ENCODE measurements around the gene HIP1R. TPM values are rescaled to one million over a fixed set of nuclear protein-coding genes. Genes with fewer than 3 reads are reported as not detected.
A peak's percentile ranks its signal among the peaks of the same experiment; 100 is the strongest.

The HIP1R gene
- total RNA-seq, 1 donor from 2014 or later, result 22.2 TPM

GRCh38 chr12:122811777-122812176, 23.5 kb upstream of the HIP1R start:
- H3K9ac ChIP-seq (ENCODE audit: low read length), result no peak overlapping the region
- no peaks in the 10 kb centered on the region for H3K9me3 ChIP-seq (ENCODE audit: insufficient read depth, low read depth, low read length)
- FAIRE-seq (no peak), DNase-seq (ENCODE audit: low read depth) (no peak)
- no peaks in the 10 kb centered on the region for H3K27me3 Mint-ChIP-seq (ENCODE audit: low read depth, unreplicated experiment)
- no peaks in the 10 kb centered on the region for H3K4me1 ChIP-seq (ENCODE audit: insufficient read depth, low read length)
- no peaks in the 10 kb centered on the region for H3K79me2 ChIP-seq (ENCODE audit: insufficient read depth, low read length)
- H3K4me3 Mint-ChIP-seq (ENCODE audit: unreplicated experiment), result no peak overlapping the region
- H3K4me2 ChIP-seq (ENCODE audit: low read length), result no peak overlapping the region
- H3K4me3 ChIP-seq (ENCODE audit: insufficient read depth, low read depth, low read length), result no peak overlapping the region
- peaks cover 4% of the 10 kb centered on the region for H3K4me1 Mint-ChIP-seq (ENCODE audit: low read depth, unreplicated experiment)
- H3K9me3 Mint-ChIP-seq (ENCODE audit: unreplicated experiment), result peaks cover 3% of the 10 kb centered on the region
- TF ChIP-seq EZH2 (IDR thresholded peaks at IDR 0.05; ENCODE audit: insufficient read depth, low read length) (no peak), CTCF (IDR thresholded peaks at IDR 0.05; ENCODE audit: insufficient read depth, low read depth, low read length) (no peak)
- no peaks in the 10 kb centered on the region for H4K20me1 ChIP-seq (ENCODE audit: insufficient read depth, low read length)
- no peak overlapping the region for H2AFZ ChIP-seq (ENCODE audit: low read depth, low read length)
- H3K27me3 ChIP-seq (ENCODE audit: insufficient read depth, low read length), result no peaks in the 10 kb centered on the region
- no peak overlapping the region for H3K27ac ChIP-seq (ENCODE audit: low read depth, low read length)
- H3K36me3 Mint-ChIP-seq (ENCODE audit: low read depth, unreplicated experiment), result peaks cover 8% of the 10 kb centered on the region
- no peak overlapping the region for H3K27ac Mint-ChIP-seq (ENCODE audit: unreplicated experiment)
- no peaks in the 10 kb centered on the region for H3K36me3 ChIP-seq (ENCODE audit: insufficient read depth, low read length)

GRCh38 chr12:122813310-122813713, 21.9 kb upstream of the HIP1R start:
- Histone ChIP-seq H3K36me3 (ENCODE audit: insufficient read depth, low read length) (no peaks in the 10 kb centered on the region), H4K20me1 (ENCODE audit: insufficient read depth, low read length) (no peaks in the 10 kb centered on the region), H3K27ac (ENCODE audit: low read depth, low read length) (no peak overlapping the region), H3K27me3 (ENCODE audit: insufficient read depth, low read length) (no peaks in the 10 kb centered on the region), H2AFZ (ENCODE audit: low read depth, low read length) (no peak overlapping the region), H3K79me2 (ENCODE audit: insufficient read depth, low read length) (no peaks in the 10 kb centered on the region), H3K4me1 (ENCODE audit: insufficient read depth, low read length) (no peaks in the 10 kb centered on the region), H3K9ac (ENCODE audit: low read length) (no peak overlapping the region), H3K4me2 (ENCODE audit: low read length) (no peak overlapping the region), H3K9me3 (ENCODE audit: insufficient read depth, low read depth, low read length) (no peaks in the 10 kb centered on the region), H3K4me3 (ENCODE audit: insufficient read depth, low read depth, low read length) (no peak overlapping the region)
- FAIRE-seq, result no peak
- H3K9me3 Mint-ChIP-seq (ENCODE audit: unreplicated experiment), result no peaks in the 10 kb centered on the region
- H3K27me3 Mint-ChIP-seq (ENCODE audit: low read depth, unreplicated experiment), result no peaks in the 10 kb centered on the region
- H3K27ac Mint-ChIP-seq (ENCODE audit: unreplicated experiment), result no peak overlapping the region
- no peak for DNase-seq (ENCODE audit: low read depth)
- no peak overlapping the region for H3K4me3 Mint-ChIP-seq (ENCODE audit: unreplicated experiment)
- peaks cover 4% of the 10 kb centered on the region for H3K4me1 Mint-ChIP-seq (ENCODE audit: low read depth, unreplicated experiment)
- TF ChIP-seq EZH2 (IDR thresholded peaks at IDR 0.05; ENCODE audit: insufficient read depth, low read length) (no peak), CTCF (IDR thresholded peaks at IDR 0.05; ENCODE audit: insufficient read depth, low read depth, low read length) (no peak)
- peaks cover 3% of the 10 kb centered on the region for H3K36me3 Mint-ChIP-seq (ENCODE audit: low read depth, unreplicated experiment)

GRCh38 chr12:122819209-122819785, 16.0 kb upstream of the HIP1R start:
- Histone ChIP-seq H3K4me3 (ENCODE audit: insufficient read depth, low read depth, low read length) (no peak overlapping the region), H3K4me2 (ENCODE audit: low read length) (no peak overlapping the region), H3K27me3 (ENCODE audit: insufficient read depth, low read length) (no peaks in the 10 kb centered on the region), H3K79me2 (ENCODE audit: insufficient read depth, low read length) (no peaks in the 10 kb centered on the region), H3K4me1 (ENCODE audit: insufficient read depth, low read length) (no peaks in the 10 kb centered on the region), H3K36me3 (ENCODE audit: insufficient read depth, low read length) (no peaks in the 10 kb centered on the region), H2AFZ (ENCODE audit: low read depth, low read length) (no peak overlapping the region), H3K9ac (ENCODE audit: low read length) (no peak overlapping the region), H3K27ac (ENCODE audit: low read depth, low read length) (no peak overlapping the region), H4K20me1 (ENCODE audit: insufficient read depth, low read length) (no peaks in the 10 kb centered on the region), H3K9me3 (ENCODE audit: insufficient read depth, low read depth, low read length) (no peaks in the 10 kb centered on the region)
- FAIRE-seq (no peak), DNase-seq (ENCODE audit: low read depth) (no peak)
- TF ChIP-seq CTCF (IDR thresholded peaks at IDR 0.05; ENCODE audit: insufficient read depth, low read depth, low read length) (no peak), EZH2 (IDR thresholded peaks at IDR 0.05; ENCODE audit: insufficient read depth, low read length) (no peak)
- H3K9me3 Mint-ChIP-seq (ENCODE audit: unreplicated experiment), result no peaks in the 10 kb centered on the region
- peak overlapping the region; percentile 28 for H3K27ac Mint-ChIP-seq (ENCODE audit: unreplicated experiment)
- H3K36me3 Mint-ChIP-seq (ENCODE audit: low read depth, unreplicated experiment), result no peaks in the 10 kb centered on the region
- H3K4me1 Mint-ChIP-seq (ENCODE audit: low read depth, unreplicated experiment), result peaks cover 4% of the 10 kb centered on the region
- no peaks in the 10 kb centered on the region for H3K27me3 Mint-ChIP-seq (ENCODE audit: low read depth, unreplicated experiment)
- H3K4me3 Mint-ChIP-seq (ENCODE audit: unreplicated experiment), result no peak overlapping the region

Data from astrocyte (in vitro differentiated cells and primary cell).